ENCODE data around the gene SKP1.

DNA sequence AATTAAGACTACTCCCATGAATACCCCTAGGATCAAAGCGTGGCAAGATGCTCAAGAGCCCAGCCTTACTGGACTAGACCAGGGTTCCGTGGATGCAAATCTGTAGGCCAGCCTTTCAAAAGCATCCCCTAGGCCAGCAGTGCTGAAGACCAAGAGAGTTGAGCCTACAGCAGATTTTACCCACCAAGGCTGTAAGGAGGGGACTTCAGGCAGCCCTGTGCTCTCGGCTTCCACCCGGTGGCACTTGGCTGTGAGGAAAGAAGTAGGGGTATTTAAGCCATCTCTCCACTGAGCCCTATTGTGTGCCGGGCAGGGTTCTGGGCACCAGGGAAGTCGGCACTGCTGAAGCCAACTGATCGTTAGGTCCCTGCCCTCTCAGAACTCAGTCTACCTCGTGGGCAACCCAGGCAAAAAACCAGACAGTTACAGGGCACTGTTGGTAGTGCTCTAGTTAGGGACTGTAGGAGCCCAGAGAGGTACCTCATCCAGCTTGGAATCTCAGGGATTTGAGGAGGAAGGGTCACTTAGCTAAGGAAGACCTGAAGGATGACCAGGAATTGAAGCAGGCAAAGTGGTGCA lies 36.8 kb downstream of the SKP1 start:
- no peak for TF ChIP-seq EZH2 (IDR thresholded peaks at IDR 0.05; ENCODE audit: borderline replicate concordance, low read depth, low read length, severe bottlenecking)
- TF ChIP-seq, protein P1, sequence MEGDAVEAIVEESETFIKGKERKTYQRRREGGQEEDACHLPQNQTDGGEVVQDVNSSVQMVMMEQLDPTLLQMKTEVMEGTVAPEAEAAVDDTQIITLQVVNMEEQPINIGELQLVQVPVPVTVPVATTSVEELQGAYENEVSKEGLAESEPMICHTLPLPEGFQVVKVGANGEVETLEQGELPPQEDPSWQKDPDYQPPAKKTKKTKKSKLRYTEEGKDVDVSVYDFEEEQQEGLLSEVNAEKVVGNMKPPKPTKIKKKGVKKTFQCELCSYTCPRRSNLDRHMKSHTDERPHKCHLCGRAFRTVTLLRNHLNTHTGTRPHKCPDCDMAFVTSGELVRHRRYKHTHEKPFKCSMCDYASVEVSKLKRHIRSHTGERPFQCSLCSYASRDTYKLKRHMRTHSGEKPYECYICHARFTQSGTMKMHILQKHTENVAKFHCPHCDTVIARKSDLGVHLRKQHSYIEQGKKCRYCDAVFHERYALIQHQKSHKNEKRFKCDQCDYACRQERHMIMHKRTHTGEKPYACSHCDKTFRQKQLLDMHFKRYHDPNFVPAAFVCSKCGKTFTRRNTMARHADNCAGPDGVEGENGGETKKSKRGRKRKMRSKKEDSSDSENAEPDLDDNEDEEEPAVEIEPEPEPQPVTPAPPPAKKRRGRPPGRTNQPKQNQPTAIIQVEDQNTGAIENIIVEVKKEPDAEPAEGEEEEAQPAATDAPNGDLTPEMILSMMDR (IDR thresholded peaks at IDR 0.05; ENCODE audit: borderline replicate concordance, extremely low read depth, low read length, poor library complexity, severe bottlenecking): no peak
